Smooth muscle cell (in vitro differentiated cells): ENCODE results near the gene ABCB9. TPM values are rescaled to one million over a fixed set of nuclear protein-coding genes. Genes with fewer than 3 reads are reported as not detected.

Experiments used
- DNase-seq: peaks from one replicate; lab custom pipeline; 2025; ENCODE audit not compliant: unreplicated experiment; lab: John Stamatoyannopoulos, UW
- H2AFZ ChIP-seq: fragments of 200-600 bp; sonication (generic); 2 replicates; pipeline ENCODE4 v1.6.0; 2016; ENCODE audit warnings: antibody characterized with exemption, low read depth, mild to moderate bottlenecking
- H3F3A ChIP-seq: fragments of 200-600 bp; sonication (generic); 2 replicates; pipeline ENCODE4 v1.6.0; 2017; ENCODE audit warnings: antibody characterized with exemption, low read depth
- H3K27ac ChIP-seq: fragments of 200-600 bp; sonication (generic); 2 replicates; pipeline ENCODE4 v1.5.1; 2016; ENCODE audit warnings: low read depth, mild to moderate bottlenecking
- H3K27me3 ChIP-seq: fragments of 200-600 bp; sonication (generic); 2 replicates; pipeline ENCODE4 v1.6.1; 2016; ENCODE audit warnings: low read depth, mild to moderate bottlenecking
- H3K36me3 ChIP-seq: fragments of 200-600 bp; sonication (generic); 2 replicates; pipeline ENCODE4 v1.5.1; 2016; ENCODE audit warnings: low read depth
- H3K4me1 ChIP-seq: fragments of 200-600 bp; sonication (generic); 2 replicates; pipeline ENCODE4 v1.5.1; 2016; ENCODE audit warnings: low read depth
- H3K4me2 ChIP-seq: fragments of 200-600 bp; sonication (generic); 2 replicates; pipeline ENCODE4 v1.6.0; 2016; ENCODE audit warnings: mild to moderate bottlenecking
- H3K4me3 ChIP-seq: fragments of 200-600 bp; sonication (generic); 2 replicates; pipeline ENCODE4 v1.5.1; 2016; ENCODE audit warnings: mild to moderate bottlenecking
- H3K79me2 ChIP-seq: fragments of 200-600 bp; sonication (generic); 2 replicates; pipeline ENCODE4 v1.6.0; 2016; ENCODE audit warnings: low read depth, mild to moderate bottlenecking
- H3K9ac ChIP-seq: fragments of 200-600 bp; sonication (generic); 2 replicates; pipeline ENCODE4 v1.6.0; 2016; ENCODE audit warnings: low read depth
- H3K9me3 ChIP-seq: fragments of 200-600 bp; sonication (generic); replicated peaks from 2 replicates; pipeline ENCODE4 v1.5.1; 2016; ENCODE audit warnings: low read depth
- H4K20me1 ChIP-seq: fragments of 200-600 bp; sonication (generic); 2 replicates; pipeline ENCODE4 v1.6.0; 2016; ENCODE audit warnings: low read depth
- CTCF ChIP-seq: fragments of 200-600 bp; sonication (generic); IDR thresholded peaks from 2 replicates; pipeline ENCODE4 v1.5.1; 2017; ENCODE audit warnings: borderline replicate concordance, mild to moderate bottlenecking, antibody characterized with exemption; ENCODE audit not compliant: insufficient read depth, poor library complexity, severe bottlenecking
- WGBS: methylation state at CpG from one replicate; pipeline ENCODE4 v1.1.7; 2016; ENCODE audit warnings: low lambda C conversion rate; 5-methylcytosine and 5-hydroxymethylcytosine counted together
- polyA plus RNA-seq: library from polyadenylated mRNA; unstranded; fragments of >200 nt; fragmentation: Nextera tagmentation; extraction: Ambion mirVana; gene quantifications from 2 replicates; pipeline ENCODE4 v1.2.1, GENCODE V29; 2016
- total RNA-seq: library from RNA; depleted of rRNA; stranded (reverse); fragments of >200 nt; gene quantifications from 2 replicates; pipeline ENCODE4 v1.2.3, GENCODE V29; 2014

ABCB9 gene
- total and polyA plus RNA-seq, 2 experiments from 2014 or later: 8.0 to 8.2 TPM

GRCh38 chr12:122947352-122947792 lies 18.9 kb downstream of the ABCB9 start:
- H3K27ac ChIP-seq: peak overlapping the region; percentile 92
- no peak overlapping the region for H2AFZ ChIP-seq
- peaks cover 6% of the 10 kb centered on the region for H3K4me1 ChIP-seq
- H3K36me3 ChIP-seq: no peaks in the 10 kb centered on the region
- H3K9me3 ChIP-seq: no peaks in the 10 kb centered on the region
- no peaks in the 10 kb centered on the region for H3K79me2 ChIP-seq
- H3K27me3 ChIP-seq: no peaks in the 10 kb centered on the region
- H4K20me1 ChIP-seq: no peaks in the 10 kb centered on the region
- peak overlapping the region; percentile 48 for H3K4me2 ChIP-seq
- DNase-seq: no peak
- no peak overlapping the region for H3K4me3 ChIP-seq
- WGBS: 76% methylated on average over 13 of the region's 15 CpGs
- peak overlapping the region; percentile 79 for H3K9ac ChIP-seq
- H3F3A ChIP-seq: no peaks in the 10 kb centered on the region
- TF ChIP-seq CTCF: no peak

GRCh38 chr12:122946690-122947341 lies 19.4 kb downstream of the ABCB9 start:
- Histone ChIP-seq H3F3A (no peaks in the 10 kb centered on the region), H3K27me3 (no peaks in the 10 kb centered on the region), H3K27ac (peak overlapping the region; percentile 92), H3K9ac (peak overlapping the region; percentile 79), H3K4me1 (peaks cover 6% of the 10 kb centered on the region), H3K4me2 (peak overlapping the region; percentile 48), H4K20me1 (no peaks in the 10 kb centered on the region), H3K4me3 (no peak overlapping the region), H3K36me3 (no peaks in the 10 kb centered on the region), H2AFZ (no peak overlapping the region), H3K79me2 (no peaks in the 10 kb centered on the region), H3K9me3 (no peaks in the 10 kb centered on the region)
- WGBS: 32% methylated on average over 10 of the region's 10 CpGs
- TF ChIP-seq CTCF: peak; percentile 32
- DNase-seq: peak; percentile 78

GRCh38 chr12:122944605-122945592 lies 21.4 kb downstream of the ABCB9 start:
- H3K4me2 ChIP-seq: no peak overlapping the region
- no peaks in the 10 kb centered on the region for H3K27me3 ChIP-seq
- no peaks in the 10 kb centered on the region for H3K36me3 ChIP-seq
- no peaks in the 10 kb centered on the region for H4K20me1 ChIP-seq
- no peaks in the 10 kb centered on the region for H3K79me2 ChIP-seq
- H3K4me3 ChIP-seq: no peak overlapping the region
- no peak for DNase-seq
- H2AFZ ChIP-seq: no peak overlapping the region
- no peak overlapping the region for H3K9ac ChIP-seq
- H3F3A ChIP-seq: no peaks in the 10 kb centered on the region
- TF ChIP-seq CTCF: no peak
- peaks cover 6% of the 10 kb centered on the region for H3K4me1 ChIP-seq
- H3K27ac ChIP-seq: no peak overlapping the region
- 84% methylated on average over 11 of the region's 14 CpGs for WGBS
- no peaks in the 10 kb centered on the region for H3K9me3 ChIP-seq
